ENCODE measurements around the gene FAM149B1.
"Not testable (repeated sequence)": the region's sequence is repeated elsewhere in the genome, so short reads cannot be mapped to it uniquely, and the experiment has no call there.

FAM149B1 gene

GRCh38 chr10:73238990-73239566 lies 71.2 kb downstream of the FAM149B1 start:
- no peak for DNase-seq

GRCh38 chr10:73239908-73240307 lies 72.0 kb downstream of the FAM149B1 start:
- no peak for DNase-seq

GRCh38 chr10:73244866-73245477 lies 77.1 kb downstream of the FAM149B1 start:
- no peak for DNase-seq

- no peak for DNase-seq
These were observed 78.4 kb downstream of the FAM149B1 start for GRCh38 chr10:73246322-73246645.

- peak; percentile 95 to 99 (median 98) for DNase-seq
These were observed 79.0 kb downstream of the FAM149B1 start, which contains the start of gene DNAJC9 for GRCh38 chr10:73246646-73247508. DNAJC9 (minus strand) TSS chr10:73247255; CDS start chr10:73247189, 66 bp downstream.

- DNase-seq, result no peak
These were observed 79.8 kb downstream of the FAM149B1 start for GRCh38 chr10:73247509-73248258.

GRCh38 chr10:73248259-73248724 lies 80.4 kb downstream of the FAM149B1 start:
- DNase-seq, result no peak

GRCh38 chr10:73251683-73252444 lies 83.9 kb downstream of the FAM149B1 start:
- peak in 2 of 3 donors; percentile 87 to 91 for DNase-seq

- peak; percentile 94 to 97 (median 96) for DNase-seq
These were observed 84.7 kb downstream of the FAM149B1 start, which contains the start of gene MRPS16 for GRCh38 chr10:73252445-73253224. MRPS16 (minus strand) TSS chr10:73252644; CDS start chr10:73252482, 162 bp downstream.

GRCh38 chr10:73253225-73253555 lies 85.3 kb downstream of the FAM149B1 start:
- DNase-seq, result no peak

GRCh38 chr10:73258612-73259011 lies 90.7 kb downstream of the FAM149B1 start:
- not testable (repeated sequence) for DNase-seq

- no peak for DNase-seq
These were observed 93.6 kb downstream of the FAM149B1 start for GRCh38 chr10:73261362-73261995.

- peak in 2 of 3 donors; percentile 31 to 38 for DNase-seq
These were observed 94.3 kb downstream of the FAM149B1 start for GRCh38 chr10:73262105-73262730.

- no peak for DNase-seq
These were observed 95.1 kb downstream of the FAM149B1 start for GRCh38 chr10:73262880-73263555.

- DNase-seq, result peak; percentile 27 to 47 (median 45)
These were observed 95.9 kb downstream of the FAM149B1 start for GRCh38 chr10:73263693-73264347.

GRCh38 chr10:73264423-73264822 lies 96.5 kb downstream of the FAM149B1 start:
- DNase-seq, result no peak

- DNase-seq, result no peak
These were observed 113.2 kb downstream of the FAM149B1 start for GRCh38 chr10:73281097-73281496.

- DNase-seq, result peak; percentile 51 to 78 (median 76)
These were observed 119.5 kb downstream of the FAM149B1 start for GRCh38 chr10:73287441-73287840.

GRCh38 chr10:73289958-73290357 lies 122.0 kb downstream of the FAM149B1 start:
- no peak for DNase-seq

All from suppressor macrophage treated with lipopolysaccharide for 1 hour (primary cell).